SK-N-SH (cell line): ENCODE results near the gene CNGA2. TPM values are rescaled to one million over a fixed set of nuclear protein-coding genes. Genes with fewer than 3 reads are reported as not detected.

Source experiments
- CTCF ChIA-PET: fragments of 300-600, 350-600 bp; formaldehyde crosslinking; extraction: SDS; loops from one replicate; lab custom pipeline; 2021; lab: Yijun Ruan, JAX
- POLR2A ChIA-PET: fragments of 350-600 bp; sonication (Branson Sonifier 250); formaldehyde crosslinking; extraction: SDS; loops from one replicate; lab custom pipeline; 2020; ENCODE audit warnings: antibody characterized with exemption, inconsistent platforms; lab: Yijun Ruan, JAX
- DNase-seq: peaks from one replicate; pipeline ENCODE4 v3.0.0; 2012
- H2AFZ ChIP-seq: fragments of 200-600 bp; sonication (generic); 2 replicates; pipeline ENCODE4 v1.8.1; 2016; ENCODE audit warnings: antibody characterized with exemption, mild to moderate bottlenecking, low read depth
- H3F3A ChIP-seq: fragments of 200-600 bp; sonication (generic); replicated peaks from 2 replicates; pipeline ENCODE3; 2016; ENCODE audit warnings: antibody characterized with exemption, mild to moderate bottlenecking; ENCODE audit not compliant: insufficient read depth
- H3K27ac ChIP-seq, 2 experiments: fragments of 200-500 bp in 1 of 2; fragments of 200-600 bp in 1 of 2; sonication (Bioruptor generic) in 1 of 2; sonication (generic), shearing (Covaris generic) in 1 of 2; 2 replicates each; pipeline versions ENCODE4 v1.5.1 to v1.6.1; 2014 to 2016; ENCODE audit warnings: low read depth in 2 of 2, inconsistent platforms in 1 of 2, low read length in 1 of 2, mild to moderate bottlenecking in 1 of 2, mixed read lengths in 1 of 2
- H3K27me3 ChIP-seq: fragments of 200-600 bp; sonication (generic), shearing (Covaris generic); 2 replicates; pipeline ENCODE4 v1.6.1; 2016; ENCODE audit warnings: mixed run types; ENCODE audit not compliant: insufficient read depth
- H3K36me3 ChIP-seq, 2 experiments: fragments of 200-500 bp in 1 of 2; fragments of 200-600 bp in 1 of 2; sonication (Bioruptor generic) in 1 of 2; sonication (generic) in 1 of 2; replicated peaks in 1 of 2; 2 replicates each; pipeline versions ENCODE3 to v1.5.1; 2014 to 2016; ENCODE audit warnings: low read length in 1 of 2, mild to moderate bottlenecking in 1 of 2; ENCODE audit not compliant: insufficient read depth in 2 of 2, control insufficient read depth in 1 of 2
- H3K4me1 ChIP-seq, 2 experiments: fragments of 200-500 bp in 1 of 2; fragments of 200-600 bp in 1 of 2; sonication (Bioruptor generic) in 1 of 2; sonication (generic), shearing (Covaris generic) in 1 of 2; 2 replicates each; pipeline versions ENCODE4 v1.5.1 to v1.6.1; 2014 to 2016; ENCODE audit warnings: low read depth in 1 of 2, low read length in 1 of 2, mixed run types in 1 of 2; ENCODE audit not compliant: insufficient read depth in 2 of 2, control insufficient read depth in 1 of 2
- H3K4me2 ChIP-seq: fragments of 200-600 bp; sonication (generic), shearing (Covaris generic); 2 replicates; pipeline ENCODE4 v1.6.1; 2017; ENCODE audit warnings: mixed run types
- H3K4me3 ChIP-seq, 2 experiments: fragments of 200-500 bp in 1 of 2; fragments of 200-600 bp in 1 of 2; sonication (Bioruptor generic) in 1 of 2; sonication (generic), shearing (Covaris generic) in 1 of 2; 2 replicates each; pipeline versions ENCODE4 v1.5.1 to v1.8.1; 2014 to 2016; ENCODE audit warnings: low read depth in 2 of 2, inconsistent platforms in 1 of 2, low read length in 1 of 2, mild to moderate bottlenecking in 1 of 2, mixed read lengths in 1 of 2, moderate library complexity in 1 of 2
- H3K79me2 ChIP-seq: fragments of 200-600 bp; sonication (generic); 2 replicates; pipeline ENCODE4 v1.8.1; 2017; ENCODE audit warnings: mild to moderate bottlenecking; ENCODE audit not compliant: insufficient read depth
- H3K9ac ChIP-seq: fragments of 200-600 bp; sonication (generic); 2 replicates; pipeline ENCODE4 v1.6.1; 2017; ENCODE audit warnings: mixed run types
- H3K9me2 ChIP-seq: fragments of 200-600 bp; sonication (generic); 2 replicates; pipeline ENCODE4 v1.6.1; 2017; ENCODE audit warnings: mixed run types
- H3K9me3 ChIP-seq: fragments of 200-600 bp; sonication (generic); 2 replicates; pipeline ENCODE4 v1.6.1; 2017; ENCODE audit warnings: mixed run types, mild to moderate bottlenecking, moderate library complexity
- H4K20me1 ChIP-seq: fragments of 200-600 bp; sonication (generic); 2 replicates; pipeline ENCODE4 v1.6.1; 2017; ENCODE audit warnings: mild to moderate bottlenecking, mixed run types; ENCODE audit not compliant: insufficient read depth
- ELF1 ChIP-seq: IDR thresholded peaks from 2 replicates; pipeline ENCODE4 v1.4.0; 2012
- FOXM1 ChIP-seq: IDR thresholded peaks from 2 replicates; pipeline ENCODE4 v1.4.0; 2012; ENCODE audit warnings: low read depth, mild to moderate bottlenecking
- NRF1 ChIP-seq: IDR thresholded peaks from 2 replicates; pipeline ENCODE4 v1.6.1; 2012; ENCODE audit warnings: low read depth, mild to moderate bottlenecking, low read length
- POLR2AphosphoS5 ChIP-seq: IDR thresholded peaks from 2 replicates; pipeline ENCODE4 v1.6.1; 2012; ENCODE audit warnings: low read depth, low read length
- RXRA ChIP-seq: IDR thresholded peaks from 2 replicates; pipeline ENCODE4 v1.4.0; 2012; ENCODE audit warnings: low read depth, mild to moderate bottlenecking, borderline replicate concordance
- SIN3A ChIP-seq: IDR thresholded peaks from 2 replicates; pipeline ENCODE4 v1.6.1; 2012; ENCODE audit warnings: low read depth, mild to moderate bottlenecking, low read length, moderate library complexity, borderline replicate concordance
- SMC3 ChIP-seq: IDR thresholded peaks from 2 replicates; pipeline ENCODE4 v1.6.1; 2012; ENCODE audit warnings: low read depth, low read length, improper control_type of control experiment
- TEAD4 ChIP-seq: IDR thresholded peaks from 2 replicates; pipeline ENCODE4 v1.4.0; 2012; ENCODE audit warnings: mild to moderate bottlenecking, borderline replicate concordance; ENCODE audit not compliant: insufficient read depth
- USF2 ChIP-seq: fragments of 150-350 bp; IDR thresholded peaks from 2 replicates; pipeline ENCODE4 v1.6.1; 2017; ENCODE audit warnings: antibody characterized with exemption, low read length, low read depth, borderline replicate concordance
- ZBTB33 ChIP-seq: IDR thresholded peaks from 2 replicates; pipeline ENCODE4 v1.4.0; 2012; ENCODE audit warnings: low read depth, borderline replicate concordance
- WGBS: methylation state at CpG from one replicate; pipeline ENCODE4 v1.1.6; 2017; ENCODE audit warnings: low lambda C conversion rate; 5-methylcytosine and 5-hydroxymethylcytosine counted together
- polyA plus RNA-seq, 3 experiments: library from polyadenylated mRNA; depleted of rRNA; stranded (reverse); fragments of >200 nt; gene quantifications; 2 replicates each; pipeline ENCODE4 v1.2.3, GENCODE V29; 2012

CNGA2 gene
- polyA plus RNA-seq, 1 of the 3 experiments (the other 2 are of a cell fraction): not detected

- H2AFZ ChIP-seq: no peak overlapping the region
- no peak overlapping the region for H3K9ac ChIP-seq
- H3K4me1 ChIP-seq: no peaks in the 10 kb centered on the region
- H3K79me2 ChIP-seq: no peaks in the 10 kb centered on the region
- no peaks in the 10 kb centered on the region for H3K9me3 ChIP-seq
- TF ChIP-seq SMC3: no peak
- no peak for TF ChIP-seq FOXM1
- 0% methylated on average over 5 of the region's 6 CpGs for WGBS
- POLR2A ChIA-PET: no interaction called here
- peaks cover 24% of the 10 kb centered on the region for H3K27me3 ChIP-seq
- H3K4me3 ChIP-seq: no peak overlapping the region
- no peak overlapping the region for H3K4me2 ChIP-seq
- H3K9me2 ChIP-seq: no peaks in the 10 kb centered on the region
- H4K20me1 ChIP-seq: no peaks in the 10 kb centered on the region
- no peaks in the 10 kb centered on the region for H3K36me3 ChIP-seq
- no peaks in the 10 kb centered on the region for H3F3A ChIP-seq
- CTCF ChIA-PET: no interaction called here
- no peak for DNase-seq
- H3K27ac ChIP-seq: no peak overlapping the region
These were observed 36.1 kb upstream of the CNGA2 start for GRCh38 chrX:151698485-151698884.

- POLR2A ChIA-PET: no interaction called here
- Histone ChIP-seq H3K36me3 (no peaks in the 10 kb centered on the region), H3K4me3 (no peak overlapping the region), H2AFZ (no peak overlapping the region), H3K9me2 (no peaks in the 10 kb centered on the region), H3K9me3 (no peaks in the 10 kb centered on the region), H4K20me1 (no peaks in the 10 kb centered on the region)
- CTCF ChIA-PET: no interaction called here
- no peak for DNase-seq
- 2% methylated on average over 9 of the region's 9 CpGs for WGBS
- TF ChIP-seq ELF1 (no peak), NRF1 (no peak), TEAD4 (no peak)
- TF ChIP-seq, all 33 proteins: peak for 0
- peaks cover 26% of the 10 kb centered on the region for H3K27me3 ChIP-seq
- no peaks in the 10 kb centered on the region for H3K4me1 ChIP-seq
- H3K79me2 ChIP-seq: no peaks in the 10 kb centered on the region
- no peaks in the 10 kb centered on the region for H3F3A ChIP-seq
- no peak overlapping the region for H3K9ac ChIP-seq
- no peak overlapping the region for H3K4me2 ChIP-seq
- no peak overlapping the region for H3K27ac ChIP-seq
These were observed 34.8 kb upstream of the CNGA2 start for GRCh38 chrX:151699746-151700145.

- no peak overlapping the region for H2AFZ ChIP-seq
- CTCF ChIA-PET: no interaction called here
- DNase-seq: no peak
- WGBS: no CpG with 5 or more reads among the region's 16 CpGs
- H3K79me2 ChIP-seq: no peaks in the 10 kb centered on the region
- no peaks in the 10 kb centered on the region for H3K9me2 ChIP-seq
- no peaks in the 10 kb centered on the region for H3F3A ChIP-seq
- no peaks in the 10 kb centered on the region for H4K20me1 ChIP-seq
- H3K4me3 ChIP-seq: no peak overlapping the region
- POLR2A ChIA-PET: no interaction called here
- H3K27ac ChIP-seq: no peak overlapping the region
- no peaks in the 10 kb centered on the region for H3K36me3 ChIP-seq
- H3K9ac ChIP-seq: no peak overlapping the region
- no peaks in the 10 kb centered on the region for H3K4me1 ChIP-seq
- no peak for TF ChIP-seq SIN3A
- TF ChIP-seq RXRA: no peak
- TF ChIP-seq USF2: no peak
- no peak for TF ChIP-seq POLR2AphosphoS5
- TF ChIP-seq ZBTB33: no peak
- H3K27me3 ChIP-seq: peaks cover 24% of the 10 kb centered on the region
- no peak overlapping the region for H3K4me2 ChIP-seq
- H3K9me3 ChIP-seq: no peaks in the 10 kb centered on the region
These were observed 34.0 kb upstream of the CNGA2 start for GRCh38 chrX:151700581-151700980.
